Loucy (cell line): ENCODE results near the gene LHX2.

Experiments used
- H2AFZ ChIP-seq: fragments of 200-600 bp; sonication (generic); 2 replicates; pipeline ENCODE4 v1.6.0; 2016; ENCODE audit warnings: antibody characterized with exemption, mild to moderate bottlenecking, low read length, moderate library complexity
- H3F3A ChIP-seq: fragments of 200-600 bp; 2 replicates; pipeline ENCODE4 v1.6.0; 2016; ENCODE audit warnings: antibody characterized with exemption, low read depth, mild to moderate bottlenecking
- H3K27me3 ChIP-seq: fragments of 200-600 bp; sonication (generic); 2 replicates; pipeline ENCODE4 v1.6.1; 2014; ENCODE audit warnings: low read length, mild to moderate bottlenecking; ENCODE audit not compliant: insufficient read depth, poor library complexity, severe bottlenecking
- H3K36me3 ChIP-seq: fragments of 200-600 bp; sonication (generic); 2 replicates; pipeline ENCODE4 v1.6.1; 2016; ENCODE audit warnings: low read length; ENCODE audit not compliant: insufficient read depth
- H3K4me1 ChIP-seq: fragments of 200-600 bp; sonication (generic); 2 replicates; pipeline ENCODE4 v1.5.1; 2014; ENCODE audit warnings: low read length, mild to moderate bottlenecking; ENCODE audit not compliant: insufficient read depth, poor library complexity, severe bottlenecking
- H3K4me2 ChIP-seq: fragments of 200-600 bp; sonication (generic); 2 replicates; pipeline ENCODE4 v1.6.0; 2014; ENCODE audit warnings: antibody characterized with exemption, low read length, low read depth, mild to moderate bottlenecking; ENCODE audit not compliant: poor library complexity, severe bottlenecking
- H3K4me3 ChIP-seq: fragments of 200-600 bp; sonication (generic); 2 replicates; pipeline ENCODE4 v1.5.1; 2014; ENCODE audit warnings: low read length, mild to moderate bottlenecking, mixed read lengths; ENCODE audit not compliant: poor library complexity, severe bottlenecking
- H3K79me2 ChIP-seq: fragments of 200-600 bp; sonication (generic); 2 replicates; pipeline ENCODE4 v1.6.1; 2014; ENCODE audit warnings: low read length; ENCODE audit not compliant: insufficient read depth
- H3K9ac ChIP-seq: fragments of 200-600 bp; sonication (generic); 2 replicates; pipeline ENCODE4 v1.6.0; 2014; ENCODE audit warnings: mild to moderate bottlenecking, low read depth, low read length, moderate library complexity; ENCODE audit not compliant: poor library complexity, severe bottlenecking
- H3K9me2 ChIP-seq: fragments of 200-600 bp; sonication (generic); replicated peaks from 2 replicates; pipeline ENCODE4 v1.6.1; 2016; ENCODE audit warnings: low read depth, low read length, mixed read lengths
- H3K9me3 ChIP-seq: fragments of 200-600 bp; sonication (generic); 2 replicates; pipeline ENCODE4 v1.6.1; 2014; ENCODE audit warnings: mild to moderate bottlenecking, antibody characterized with exemption, low read length, low read depth; ENCODE audit not compliant: insufficient read depth
- H4K20me1 ChIP-seq: fragments of 200-600 bp; sonication (generic); 2 replicates; pipeline ENCODE4 v1.6.0; 2014; ENCODE audit warnings: antibody characterized with exemption, low read length, mild to moderate bottlenecking; ENCODE audit not compliant: insufficient read depth, poor library complexity, severe bottlenecking
- EZH2phosphoT487 ChIP-seq: fragments of 200-600 bp; IDR thresholded peaks from 2 replicates; pipeline ENCODE4 v1.6.1; 2018; ENCODE audit warnings: antibody characterized with exemption, mild to moderate bottlenecking, moderate library complexity, borderline replicate concordance
- TF ChIP-seq, protein P1 (sequence below): fragments of 200-600 bp; sonication (generic); conservative IDR thresholded peaks from 2 replicates; pipeline ENCODE4 v1.5.1; 2014; ENCODE audit warnings: mild to moderate bottlenecking, antibody characterized with exemption, low read length

LHX2 gene

DNA sequence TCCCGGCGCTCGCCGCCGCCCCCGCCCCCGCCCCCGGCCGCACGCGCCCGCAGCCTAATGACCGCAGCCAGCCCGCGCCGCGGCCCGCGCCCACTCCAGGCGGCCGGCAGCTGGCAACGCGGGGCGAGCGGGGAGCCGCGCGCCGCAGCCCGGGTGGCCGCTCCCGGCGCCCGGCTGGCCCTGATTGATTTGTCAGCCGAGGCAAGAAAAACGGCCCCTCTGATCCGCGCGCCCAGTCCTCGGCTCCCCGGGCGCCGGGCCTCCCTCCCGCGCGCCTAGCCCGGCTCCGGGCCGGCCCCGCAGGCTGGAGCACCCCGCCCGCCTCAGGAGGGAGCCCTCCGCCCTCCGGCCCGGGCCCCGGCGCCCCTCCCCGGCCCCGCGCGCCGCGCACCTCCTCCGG is 11.9 kb upstream of the LHX2 start:
- H4K20me1 ChIP-seq = no peaks in the 10 kb centered on the region
- no peaks in the 10 kb centered on the region for H3F3A ChIP-seq
- H2AFZ ChIP-seq = no peak overlapping the region
- H3K9me2 ChIP-seq = no peaks in the 10 kb centered on the region
- no peaks in the 10 kb centered on the region for H3K4me1 ChIP-seq
- H3K79me2 ChIP-seq = no peaks in the 10 kb centered on the region
- peaks cover 7% of the 10 kb centered on the region for H3K27me3 ChIP-seq
- no peaks in the 10 kb centered on the region for H3K36me3 ChIP-seq
- no peaks in the 10 kb centered on the region for H3K9me3 ChIP-seq
- H3K4me2 ChIP-seq = no peak overlapping the region
- no peak overlapping the region for H3K9ac ChIP-seq
- TF ChIP-seq, protein P1, sequence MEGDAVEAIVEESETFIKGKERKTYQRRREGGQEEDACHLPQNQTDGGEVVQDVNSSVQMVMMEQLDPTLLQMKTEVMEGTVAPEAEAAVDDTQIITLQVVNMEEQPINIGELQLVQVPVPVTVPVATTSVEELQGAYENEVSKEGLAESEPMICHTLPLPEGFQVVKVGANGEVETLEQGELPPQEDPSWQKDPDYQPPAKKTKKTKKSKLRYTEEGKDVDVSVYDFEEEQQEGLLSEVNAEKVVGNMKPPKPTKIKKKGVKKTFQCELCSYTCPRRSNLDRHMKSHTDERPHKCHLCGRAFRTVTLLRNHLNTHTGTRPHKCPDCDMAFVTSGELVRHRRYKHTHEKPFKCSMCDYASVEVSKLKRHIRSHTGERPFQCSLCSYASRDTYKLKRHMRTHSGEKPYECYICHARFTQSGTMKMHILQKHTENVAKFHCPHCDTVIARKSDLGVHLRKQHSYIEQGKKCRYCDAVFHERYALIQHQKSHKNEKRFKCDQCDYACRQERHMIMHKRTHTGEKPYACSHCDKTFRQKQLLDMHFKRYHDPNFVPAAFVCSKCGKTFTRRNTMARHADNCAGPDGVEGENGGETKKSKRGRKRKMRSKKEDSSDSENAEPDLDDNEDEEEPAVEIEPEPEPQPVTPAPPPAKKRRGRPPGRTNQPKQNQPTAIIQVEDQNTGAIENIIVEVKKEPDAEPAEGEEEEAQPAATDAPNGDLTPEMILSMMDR = no peak
- no peak for TF ChIP-seq EZH2phosphoT487
- H3K4me3 ChIP-seq = no peak overlapping the region

DNA sequence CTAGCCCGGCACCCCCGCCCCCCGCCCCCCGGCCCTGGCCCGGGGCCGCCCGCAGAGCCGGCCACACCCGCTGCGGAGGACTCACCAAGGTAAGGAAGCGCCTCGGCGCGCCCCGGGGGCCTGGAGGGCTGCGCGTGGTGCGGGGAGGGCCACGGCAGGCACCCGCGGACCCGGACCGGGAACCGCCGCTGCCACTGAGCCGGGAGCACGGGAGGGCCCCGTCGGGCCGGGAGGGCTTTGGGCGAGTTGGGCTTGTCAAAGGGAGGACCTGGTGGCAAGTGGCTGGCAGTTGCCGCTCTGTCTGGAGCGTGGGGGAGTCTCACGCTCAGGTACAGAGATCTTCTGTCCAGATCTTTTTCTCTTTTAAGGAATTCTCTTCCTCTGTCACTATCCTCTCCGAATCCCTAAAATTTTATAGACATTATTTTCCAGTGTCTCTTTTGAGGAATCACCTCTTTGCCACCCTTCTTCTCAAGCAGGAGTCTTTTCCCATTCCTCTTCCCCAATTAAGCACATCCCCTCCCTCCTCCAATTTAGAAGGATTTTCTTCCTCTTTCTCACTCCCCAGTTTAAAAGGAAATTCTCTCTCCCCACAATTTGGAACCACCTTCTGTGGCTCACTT is 11.3 kb upstream of the LHX2 start:
- H3K9me2 ChIP-seq = no peaks in the 10 kb centered on the region
- peaks cover 7% of the 10 kb centered on the region for H3K27me3 ChIP-seq
- H3K36me3 ChIP-seq = no peaks in the 10 kb centered on the region
- H4K20me1 ChIP-seq = no peaks in the 10 kb centered on the region
- TF ChIP-seq EZH2phosphoT487 = no peak
- TF ChIP-seq, protein P1 = no peak
- no peaks in the 10 kb centered on the region for H3K4me1 ChIP-seq
- no peak overlapping the region for H3K4me2 ChIP-seq
- H3K4me3 ChIP-seq = no peak overlapping the region
- no peaks in the 10 kb centered on the region for H3K9me3 ChIP-seq
- H2AFZ ChIP-seq = no peak overlapping the region
- H3F3A ChIP-seq = no peaks in the 10 kb centered on the region
- H3K9ac ChIP-seq = no peak overlapping the region
- H3K79me2 ChIP-seq = no peaks in the 10 kb centered on the region

DNA sequence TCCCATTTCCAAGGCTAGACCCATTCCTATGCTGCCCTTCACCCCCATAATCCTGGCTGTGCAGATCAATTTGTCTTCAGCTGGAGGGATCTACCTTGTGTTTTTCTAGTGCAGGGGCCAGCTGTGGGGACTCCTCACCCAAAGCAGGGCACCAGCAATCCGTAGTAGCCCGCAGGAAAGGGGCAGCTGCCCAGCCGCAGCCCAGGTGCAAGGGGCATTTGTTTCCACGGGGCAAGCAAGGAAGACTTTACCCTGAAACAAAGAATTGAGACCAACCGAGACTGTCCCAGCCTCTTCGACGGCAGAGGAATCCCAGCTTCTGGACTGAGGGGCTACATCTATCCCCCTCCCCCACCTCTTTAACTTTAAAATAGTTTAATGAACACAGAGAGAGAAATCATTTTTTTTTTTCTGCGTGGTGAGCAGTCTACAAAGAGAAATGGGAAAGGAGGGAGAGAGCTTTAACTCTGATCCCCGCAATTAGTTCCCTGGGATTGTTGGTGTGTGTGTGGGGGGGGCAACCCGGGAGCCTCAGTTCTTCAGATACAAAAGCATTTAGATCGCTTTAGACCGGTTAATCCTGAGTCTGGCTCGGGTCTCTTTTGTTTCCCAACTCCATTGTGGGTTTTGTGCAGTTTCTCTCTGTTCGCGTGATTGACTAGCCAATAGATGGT is 10.6 kb upstream of the LHX2 start:
- Histone ChIP-seq H3K4me1 (no peaks in the 10 kb centered on the region), H3K9me3 (no peaks in the 10 kb centered on the region), H4K20me1 (no peaks in the 10 kb centered on the region), H3F3A (no peaks in the 10 kb centered on the region), H3K4me2 (no peak overlapping the region), H3K9me2 (no peaks in the 10 kb centered on the region), H3K79me2 (no peaks in the 10 kb centered on the region), H3K9ac (no peak overlapping the region), H3K4me3 (no peak overlapping the region), H2AFZ (no peak overlapping the region), H3K27me3 (peaks cover 7% of the 10 kb centered on the region), H3K36me3 (no peaks in the 10 kb centered on the region)
- TF ChIP-seq, protein P1 = no peak
- TF ChIP-seq EZH2phosphoT487 = no peak
